Measurements from ENCODE around the gene NDUFS8.

GRCh38 chr11:68071281-68072048 is 41.0 kb downstream of the NDUFS8 start:
- TF ChIP-seq POLR2AphosphoS5 (IDR thresholded peaks at IDR 0.05) (no peak), CTCF (IDR thresholded peaks at IDR 0.05) (no peak)
